PFSK-1 (cell line): ENCODE data around the gene DPM1.

Source experiments
- FOXP2 ChIP-seq: optimal IDR thresholded peaks from 2 replicates; pipeline ENCODE3; 2011; ENCODE audit warnings: borderline replicate concordance, control low read depth, inconsistent platforms; ENCODE audit not compliant: insufficient read depth; ENCODE audit errors: extremely low read length, extremely low read depth
- POLR2AphosphoS5 ChIP-seq: IDR thresholded peaks from 2 replicates; pipeline ENCODE4 v1.6.1; 2012; ENCODE audit warnings: low read depth, mild to moderate bottlenecking, control low read depth, low read length, moderate library complexity
- REST ChIP-seq, 2 experiments: IDR thresholded peaks; 2 replicates each; pipeline versions ENCODE4 v1.6.1 to v1.8.0; 2011 to 2012; ENCODE audit warnings: low read depth in 2 of 2, low read length in 2 of 2, control low read depth in 1 of 2, inconsistent platforms in 1 of 2, mild to moderate bottlenecking in 1 of 2, moderate library complexity in 1 of 2; ENCODE audit not compliant: insufficient read depth in 1 of 2
- SIN3A ChIP-seq: IDR thresholded peaks from 2 replicates; pipeline ENCODE4 v1.6.1; 2012; ENCODE audit warnings: mild to moderate bottlenecking, low read length, moderate library complexity, borderline replicate concordance; ENCODE audit not compliant: insufficient read depth
- TAF1 ChIP-seq: IDR thresholded peaks from 2 replicates; pipeline ENCODE4 v1.6.1; 2012; ENCODE audit warnings: low read length, control low read depth, borderline replicate concordance; ENCODE audit not compliant: insufficient read depth

DPM1 gene

GRCh38 chr20:50948132-50948785, 10.1 kb downstream of the DPM1 start:
- TF ChIP-seq POLR2AphosphoS5: no peak
- TF ChIP-seq REST (IDR thresholded peaks at IDR 0.05; ENCODE audit: insufficient read depth in 1 of 2, low read depth in 2 of 2, low read length in 2 of 2): no peak
- TF ChIP-seq SIN3A: no peak
- TF ChIP-seq FOXP2: no peak
- no peak for TF ChIP-seq TAF1

GRCh38 chr20:50943069-50943468, 15.3 kb downstream of the DPM1 start:
- TF ChIP-seq SIN3A: no peak
- TF ChIP-seq POLR2AphosphoS5: no peak
- TF ChIP-seq FOXP2: no peak
- no peak for TF ChIP-seq REST (IDR thresholded peaks at IDR 0.05; ENCODE audit: insufficient read depth in 1 of 2, low read depth in 2 of 2, low read length in 2 of 2)
- TF ChIP-seq TAF1: no peak

- TF ChIP-seq POLR2AphosphoS5: no peak
- no peak for TF ChIP-seq REST (IDR thresholded peaks at IDR 0.05; ENCODE audit: insufficient read depth in 1 of 2, low read depth in 2 of 2, low read length in 2 of 2)
- TF ChIP-seq TAF1: no peak
- TF ChIP-seq SIN3A: no peak
- no peak for TF ChIP-seq FOXP2
Measured at GRCh38 chr20:50933589-50933988, 24.7 kb downstream of the DPM1 start.

GRCh38 chr20:50932691-50933280, 25.5 kb downstream of the DPM1 start:
- TF ChIP-seq FOXP2 (no peak), TAF1 (no peak), REST (IDR thresholded peaks at IDR 0.05; ENCODE audit: insufficient read depth in 1 of 2, low read depth in 2 of 2, low read length in 2 of 2) (no peak), POLR2AphosphoS5 (no peak), SIN3A (no peak)
